Measurements from ENCODE around the gene VPS41. TPM values are rescaled to one million over a fixed set of nuclear protein-coding genes. Genes with fewer than 3 reads are reported as not detected.
"Not testable (repeated sequence)": the region's sequence is repeated elsewhere in the genome, so short reads cannot be mapped to it uniquely, and the experiment has no call there.

The VPS41 gene
- total RNA-seq, 3 donors from 2014 or later: 46.2 to 49.2 (median 47.1) TPM

- no peaks in the 10 kb centered on the region for H3K9me3 Mint-ChIP-seq
- no peaks in the 10 kb centered on the region for H3K27me3 Mint-ChIP-seq (ENCODE audit: low read depth)
- ATAC-seq (no peak), DNase-seq (no peak)
- H3K4me1 Mint-ChIP-seq (ENCODE audit: low read depth): peaks cover 22% of the 10 kb centered on the region
- H3K36me3 Mint-ChIP-seq (ENCODE audit: insufficient read depth): peaks cover 31% of the 10 kb centered on the region
- H3K4me3 Mint-ChIP-seq: no peak overlapping the region
These were observed 53.6 kb downstream of the VPS41 start for GRCh38 chr7:38855386-38855785.

- ATAC-seq, H3K4me3 Mint-ChIP-seq: not testable (repeated sequence)
- H3K36me3 Mint-ChIP-seq (ENCODE audit: insufficient read depth): peaks cover 28% of the 10 kb centered on the region
These were observed 54.0 kb downstream of the VPS41 start for GRCh38 chr7:38854947-38855346.

GRCh38 chr7:38851321-38851720 is 57.7 kb downstream of the VPS41 start:
- no peak for ATAC-seq
- H3K4me1 Mint-ChIP-seq (ENCODE audit: low read depth): peaks cover 14% of the 10 kb centered on the region
- H3K36me3 Mint-ChIP-seq (ENCODE audit: insufficient read depth): peaks cover 42% of the 10 kb centered on the region
- H3K9me3 Mint-ChIP-seq: no peaks in the 10 kb centered on the region
- H3K4me3 Mint-ChIP-seq: no peak overlapping the region
- no peak for DNase-seq
- H3K27me3 Mint-ChIP-seq (ENCODE audit: low read depth): no peaks in the 10 kb centered on the region

More at GRCh38 chr7:38854947-38855346, 54.0 kb downstream of the VPS41 start:
- H3K4me1 Mint-ChIP-seq (ENCODE audit: low read depth): peaks cover 22% of the 10 kb centered on the region
- not testable (repeated sequence) for H3K9me3 Mint-ChIP-seq; DNase-seq; H3K27me3 Mint-ChIP-seq (ENCODE audit: low read depth)

- Mint-ChIP-seq H3K27me3 (ENCODE audit: low read depth) (no peaks in the 10 kb centered on the region), H3K4me1 (ENCODE audit: low read depth) (peaks cover 3% of the 10 kb centered on the region), H3K9me3 (no peaks in the 10 kb centered on the region), H3K36me3 (ENCODE audit: insufficient read depth) (peaks cover 34% of the 10 kb centered on the region), H3K4me3 (no peak overlapping the region)
- DNase-seq (no peak), ATAC-seq (no peak)
These were observed 62.7 kb downstream of the VPS41 start for GRCh38 chr7:38846280-38846679.

- Mint-ChIP-seq H3K27me3 (ENCODE audit: low read depth) (no peaks in the 10 kb centered on the region), H3K9me3 (no peaks in the 10 kb centered on the region), H3K4me1 (ENCODE audit: low read depth) (peaks cover 3% of the 10 kb centered on the region), H3K36me3 (ENCODE audit: insufficient read depth) (peaks cover 38% of the 10 kb centered on the region), H3K4me3 (no peak overlapping the region)
- ATAC-seq (no peak), DNase-seq (no peak)
These were observed 63.9 kb downstream of the VPS41 start for GRCh38 chr7:38844952-38845563.

- no peaks in the 10 kb centered on the region for H3K27me3 Mint-ChIP-seq (ENCODE audit: low read depth)
- no peak for DNase-seq
- peaks cover 26% of the 10 kb centered on the region for H3K36me3 Mint-ChIP-seq (ENCODE audit: insufficient read depth)
- ATAC-seq: no peak
- peaks cover 5% of the 10 kb centered on the region for H3K9me3 Mint-ChIP-seq
- H3K4me3 Mint-ChIP-seq: no peak overlapping the region
- peaks cover 8% of the 10 kb centered on the region for H3K4me1 Mint-ChIP-seq (ENCODE audit: low read depth)
These were observed 66.2 kb downstream of the VPS41 start for GRCh38 chr7:38842746-38843145.

GRCh38 chr7:38840736-38841460 is 68.1 kb downstream of the VPS41 start:
- Mint-ChIP-seq H3K4me3 (no peak overlapping the region), H3K36me3 (ENCODE audit: insufficient read depth) (peaks cover 21% of the 10 kb centered on the region), H3K9me3 (peaks cover 5% of the 10 kb centered on the region), H3K4me1 (ENCODE audit: low read depth) (peaks cover 7% of the 10 kb centered on the region), H3K27me3 (ENCODE audit: low read depth) (no peaks in the 10 kb centered on the region)
- no peak for DNase-seq
- ATAC-seq: no peak

- peaks cover 7% of the 10 kb centered on the region for H3K4me1 Mint-ChIP-seq (ENCODE audit: low read depth)
- ATAC-seq: no peak
- no peaks in the 10 kb centered on the region for H3K27me3 Mint-ChIP-seq (ENCODE audit: low read depth)
These were observed 69.1 kb downstream of the VPS41 start for GRCh38 chr7:38839851-38840250.

GRCh38 chr7:38838725-38839385 is 70.1 kb downstream of the VPS41 start:
- Mint-ChIP-seq H3K4me1 (ENCODE audit: low read depth) (peaks cover 7% of the 10 kb centered on the region), H3K27me3 (ENCODE audit: low read depth) (no peaks in the 10 kb centered on the region), H3K9me3 (peaks cover 5% of the 10 kb centered on the region), H3K4me3 (no peak overlapping the region), H3K36me3 (ENCODE audit: insufficient read depth) (peaks cover 19% of the 10 kb centered on the region)
- no peak for DNase-seq
- ATAC-seq: no peak

More at GRCh38 chr7:38839851-38840250, 69.1 kb downstream of the VPS41 start:
- Mint-ChIP-seq H3K36me3 (ENCODE audit: insufficient read depth) (peaks cover 19% of the 10 kb centered on the region), H3K4me3 (no peak overlapping the region), H3K9me3 (peaks cover 5% of the 10 kb centered on the region)
- DNase-seq: no peak

- DNase-seq (no peak), ATAC-seq (no peak)
- Mint-ChIP-seq H3K4me3 (no peak overlapping the region), H3K9me3 (peaks cover 5% of the 10 kb centered on the region), H3K4me1 (ENCODE audit: low read depth) (peaks cover 5% of the 10 kb centered on the region), H3K27me3 (ENCODE audit: low read depth) (no peaks in the 10 kb centered on the region), H3K36me3 (ENCODE audit: insufficient read depth) (peaks cover 15% of the 10 kb centered on the region)
These were observed 74.6 kb downstream of the VPS41 start for GRCh38 chr7:38834357-38834756.

- Mint-ChIP-seq H3K27me3 (ENCODE audit: low read depth) (no peaks in the 10 kb centered on the region), H3K4me1 (ENCODE audit: low read depth) (peaks cover under 1% of the 10 kb centered on the region), H3K36me3 (ENCODE audit: insufficient read depth) (peaks cover 12% of the 10 kb centered on the region), H3K4me3 (no peak overlapping the region), H3K9me3 (peaks cover 5% of the 10 kb centered on the region)
- no peak for ATAC-seq
- DNase-seq: no peak
These were observed 75.7 kb downstream of the VPS41 start for GRCh38 chr7:38833329-38833728.

GRCh38 chr7:38831259-38831996 is 77.6 kb downstream of the VPS41 start:
- no peaks in the 10 kb centered on the region for H3K4me1 Mint-ChIP-seq (ENCODE audit: low read depth)

GRCh38 chr7:38830826-38831225 is 78.2 kb downstream of the VPS41 start:
- no peaks in the 10 kb centered on the region for H3K9me3 Mint-ChIP-seq
- no peaks in the 10 kb centered on the region for H3K27me3 Mint-ChIP-seq (ENCODE audit: low read depth)
- no peak overlapping the region for H3K4me3 Mint-ChIP-seq
- H3K4me1 Mint-ChIP-seq (ENCODE audit: low read depth): no peaks in the 10 kb centered on the region
- no peak for DNase-seq
- H3K36me3 Mint-ChIP-seq (ENCODE audit: insufficient read depth): peaks cover 7% of the 10 kb centered on the region
- no peak for ATAC-seq

More at GRCh38 chr7:38831259-38831996, 77.6 kb downstream of the VPS41 start:
- H3K36me3 Mint-ChIP-seq (ENCODE audit: insufficient read depth): peaks cover 7% of the 10 kb centered on the region
- ATAC-seq: no peak
- no peaks in the 10 kb centered on the region for H3K9me3 Mint-ChIP-seq
- no peak overlapping the region for H3K4me3 Mint-ChIP-seq
- DNase-seq: no peak
- H3K27me3 Mint-ChIP-seq (ENCODE audit: low read depth): no peaks in the 10 kb centered on the region

- Mint-ChIP-seq H3K4me1 (ENCODE audit: low read depth) (no peaks in the 10 kb centered on the region), H3K36me3 (ENCODE audit: insufficient read depth) (peaks cover 12% of the 10 kb centered on the region), H3K4me3 (no peak overlapping the region), H3K27me3 (ENCODE audit: low read depth) (no peaks in the 10 kb centered on the region), H3K9me3 (peaks cover 3% of the 10 kb centered on the region)
- ATAC-seq (no peak), DNase-seq (no peak)
These were observed 79.4 kb downstream of the VPS41 start for GRCh38 chr7:38829488-38830165.
